K562 (cell line): ENCODE measurements around the gene VASH2. TPM values are rescaled to one million over a fixed set of nuclear protein-coding genes. Genes with fewer than 3 reads are reported as not detected.

Source experiments
- ZBTB34 ChIP-seq: fragments of 250-450 bp; sonication (Bioruptor Pico); IDR thresholded peaks from 2 replicates; pipeline ENCODE4 v1.8.0; 2021; ENCODE audit warnings: mild to moderate bottlenecking, moderate library complexity
- polyA plus RNA-seq, 8 experiments: library from polyadenylated mRNA; depleted of rRNA in 4 of 8; stranded (reverse) in 5 of 8; unstranded in 3 of 8; fragments of >200 nt; fragmentation: Nextera tagmentation in 2 of 8; fragmentation: Illumina TruSeq in 1 of 8; extraction: Ambion mirVana in 2 of 8; extraction: Trizol in 1 of 8; gene quantifications; 2 replicates each; pipeline versions ENCODE4 v1.2.1 to v1.2.3, GENCODE V29; 2011 to 2014; ENCODE audit warnings: inconsistent platforms in 1 of 8, missing spikeins in 1 of 8
- total RNA-seq, 7 experiments: library from RNA; depleted of rRNA in 6 of 7; stranded (reverse); fragments of >200 nt in 6 of 7; fragmentation: Illumina TruSeq in 2 of 7; extraction: Trizol in 2 of 7; gene quantifications; 2 replicates each; pipeline versions ENCODE4 v1.2.1 to v1.2.3, GENCODE V29; 2011 to 2021; ENCODE audit warnings: low replicate concordance in 1 of 7
- TF ChIP-seq, protein P1 (sequence below): fragments of 200-600 bp; sonication (generic); IDR thresholded peaks from one replicate; pipeline ENCODE4 v1.6.1; 2012; ENCODE audit warnings: mild to moderate bottlenecking, low read depth, low read length, inconsistent platforms

VASH2 gene
- total and polyA plus RNA-seq, 9 of the 15 experiments (the other 6 are each of a cell fraction or from before 2014, with no cell fraction given) = 0.04 to 0.40 (median 0.10) TPM; not detected in 1

GRCh38 chr1:212933815-212934471, 16.4 kb upstream of the VASH2 start (continued):
- TF ChIP-seq, protein P1, sequence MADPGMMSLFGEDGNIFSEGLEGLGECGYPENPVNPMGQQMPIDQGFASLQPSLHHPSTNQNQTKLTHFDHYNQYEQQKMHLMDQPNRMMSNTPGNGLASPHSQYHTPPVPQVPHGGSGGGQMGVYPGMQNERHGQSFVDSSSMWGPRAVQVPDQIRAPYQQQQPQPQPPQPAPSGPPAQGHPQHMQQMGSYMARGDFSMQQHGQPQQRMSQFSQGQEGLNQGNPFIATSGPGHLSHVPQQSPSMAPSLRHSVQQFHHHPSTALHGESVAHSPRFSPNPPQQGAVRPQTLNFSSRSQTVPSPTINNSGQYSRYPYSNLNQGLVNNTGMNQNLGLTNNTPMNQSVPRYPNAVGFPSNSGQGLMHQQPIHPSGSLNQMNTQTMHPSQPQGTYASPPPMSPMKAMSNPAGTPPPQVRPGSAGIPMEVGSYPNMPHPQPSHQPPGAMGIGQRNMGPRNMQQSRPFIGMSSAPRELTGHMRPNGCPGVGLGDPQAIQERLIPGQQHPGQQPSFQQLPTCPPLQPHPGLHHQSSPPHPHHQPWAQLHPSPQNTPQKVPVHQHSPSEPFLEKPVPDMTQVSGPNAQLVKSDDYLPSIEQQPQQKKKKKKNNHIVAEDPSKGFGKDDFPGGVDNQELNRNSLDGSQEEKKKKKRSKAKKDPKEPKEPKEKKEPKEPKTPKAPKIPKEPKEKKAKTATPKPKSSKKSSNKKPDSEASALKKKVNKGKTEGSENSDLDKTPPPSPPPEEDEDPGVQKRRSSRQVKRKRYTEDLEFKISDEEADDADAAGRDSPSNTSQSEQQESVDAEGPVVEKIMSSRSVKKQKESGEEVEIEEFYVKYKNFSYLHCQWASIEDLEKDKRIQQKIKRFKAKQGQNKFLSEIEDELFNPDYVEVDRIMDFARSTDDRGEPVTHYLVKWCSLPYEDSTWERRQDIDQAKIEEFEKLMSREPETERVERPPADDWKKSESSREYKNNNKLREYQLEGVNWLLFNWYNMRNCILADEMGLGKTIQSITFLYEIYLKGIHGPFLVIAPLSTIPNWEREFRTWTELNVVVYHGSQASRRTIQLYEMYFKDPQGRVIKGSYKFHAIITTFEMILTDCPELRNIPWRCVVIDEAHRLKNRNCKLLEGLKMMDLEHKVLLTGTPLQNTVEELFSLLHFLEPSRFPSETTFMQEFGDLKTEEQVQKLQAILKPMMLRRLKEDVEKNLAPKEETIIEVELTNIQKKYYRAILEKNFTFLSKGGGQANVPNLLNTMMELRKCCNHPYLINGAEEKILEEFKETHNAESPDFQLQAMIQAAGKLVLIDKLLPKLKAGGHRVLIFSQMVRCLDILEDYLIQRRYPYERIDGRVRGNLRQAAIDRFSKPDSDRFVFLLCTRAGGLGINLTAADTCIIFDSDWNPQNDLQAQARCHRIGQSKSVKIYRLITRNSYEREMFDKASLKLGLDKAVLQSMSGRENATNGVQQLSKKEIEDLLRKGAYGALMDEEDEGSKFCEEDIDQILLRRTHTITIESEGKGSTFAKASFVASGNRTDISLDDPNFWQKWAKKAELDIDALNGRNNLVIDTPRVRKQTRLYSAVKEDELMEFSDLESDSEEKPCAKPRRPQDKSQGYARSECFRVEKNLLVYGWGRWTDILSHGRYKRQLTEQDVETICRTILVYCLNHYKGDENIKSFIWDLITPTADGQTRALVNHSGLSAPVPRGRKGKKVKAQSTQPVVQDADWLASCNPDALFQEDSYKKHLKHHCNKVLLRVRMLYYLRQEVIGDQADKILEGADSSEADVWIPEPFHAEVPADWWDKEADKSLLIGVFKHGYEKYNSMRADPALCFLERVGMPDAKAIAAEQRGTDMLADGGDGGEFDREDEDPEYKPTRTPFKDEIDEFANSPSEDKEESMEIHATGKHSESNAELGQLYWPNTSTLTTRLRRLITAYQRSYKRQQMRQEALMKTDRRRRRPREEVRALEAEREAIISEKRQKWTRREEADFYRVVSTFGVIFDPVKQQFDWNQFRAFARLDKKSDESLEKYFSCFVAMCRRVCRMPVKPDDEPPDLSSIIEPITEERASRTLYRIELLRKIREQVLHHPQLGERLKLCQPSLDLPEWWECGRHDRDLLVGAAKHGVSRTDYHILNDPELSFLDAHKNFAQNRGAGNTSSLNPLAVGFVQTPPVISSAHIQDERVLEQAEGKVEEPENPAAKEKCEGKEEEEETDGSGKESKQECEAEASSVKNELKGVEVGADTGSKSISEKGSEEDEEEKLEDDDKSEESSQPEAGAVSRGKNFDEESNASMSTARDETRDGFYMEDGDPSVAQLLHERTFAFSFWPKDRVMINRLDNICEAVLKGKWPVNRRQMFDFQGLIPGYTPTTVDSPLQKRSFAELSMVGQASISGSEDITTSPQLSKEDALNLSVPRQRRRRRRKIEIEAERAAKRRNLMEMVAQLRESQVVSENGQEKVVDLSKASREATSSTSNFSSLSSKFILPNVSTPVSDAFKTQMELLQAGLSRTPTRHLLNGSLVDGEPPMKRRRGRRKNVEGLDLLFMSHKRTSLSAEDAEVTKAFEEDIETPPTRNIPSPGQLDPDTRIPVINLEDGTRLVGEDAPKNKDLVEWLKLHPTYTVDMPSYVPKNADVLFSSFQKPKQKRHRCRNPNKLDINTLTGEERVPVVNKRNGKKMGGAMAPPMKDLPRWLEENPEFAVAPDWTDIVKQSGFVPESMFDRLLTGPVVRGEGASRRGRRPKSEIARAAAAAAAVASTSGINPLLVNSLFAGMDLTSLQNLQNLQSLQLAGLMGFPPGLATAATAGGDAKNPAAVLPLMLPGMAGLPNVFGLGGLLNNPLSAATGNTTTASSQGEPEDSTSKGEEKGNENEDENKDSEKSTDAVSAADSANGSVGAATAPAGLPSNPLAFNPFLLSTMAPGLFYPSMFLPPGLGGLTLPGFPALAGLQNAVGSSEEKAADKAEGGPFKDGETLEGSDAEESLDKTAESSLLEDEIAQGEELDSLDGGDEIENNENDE = no peak
- TF ChIP-seq ZBTB34 (CRISPR knock-in tag) = no peak
